Hepatocyte (in vitro differentiated cells): ENCODE results near the gene INPP5D.

Experiments used
- EZH2phosphoT487 ChIP-seq: fragments of 200-600 bp; sonication (generic); IDR thresholded peaks from one replicate; pipeline ENCODE4 v1.6.1; 2018; ENCODE audit warnings: antibody characterized with exemption, mild to moderate bottlenecking, low read depth, moderate library complexity; ENCODE audit not compliant: unreplicated experiment, severe bottlenecking
- TF ChIP-seq, protein P1 (sequence below): fragments of 200-600 bp; sonication (generic); IDR thresholded peaks from 2 replicates; pipeline ENCODE4 v1.5.1; 2016; ENCODE audit warnings: antibody characterized with exemption, mild to moderate bottlenecking; ENCODE audit not compliant: poor library complexity

DNA sequence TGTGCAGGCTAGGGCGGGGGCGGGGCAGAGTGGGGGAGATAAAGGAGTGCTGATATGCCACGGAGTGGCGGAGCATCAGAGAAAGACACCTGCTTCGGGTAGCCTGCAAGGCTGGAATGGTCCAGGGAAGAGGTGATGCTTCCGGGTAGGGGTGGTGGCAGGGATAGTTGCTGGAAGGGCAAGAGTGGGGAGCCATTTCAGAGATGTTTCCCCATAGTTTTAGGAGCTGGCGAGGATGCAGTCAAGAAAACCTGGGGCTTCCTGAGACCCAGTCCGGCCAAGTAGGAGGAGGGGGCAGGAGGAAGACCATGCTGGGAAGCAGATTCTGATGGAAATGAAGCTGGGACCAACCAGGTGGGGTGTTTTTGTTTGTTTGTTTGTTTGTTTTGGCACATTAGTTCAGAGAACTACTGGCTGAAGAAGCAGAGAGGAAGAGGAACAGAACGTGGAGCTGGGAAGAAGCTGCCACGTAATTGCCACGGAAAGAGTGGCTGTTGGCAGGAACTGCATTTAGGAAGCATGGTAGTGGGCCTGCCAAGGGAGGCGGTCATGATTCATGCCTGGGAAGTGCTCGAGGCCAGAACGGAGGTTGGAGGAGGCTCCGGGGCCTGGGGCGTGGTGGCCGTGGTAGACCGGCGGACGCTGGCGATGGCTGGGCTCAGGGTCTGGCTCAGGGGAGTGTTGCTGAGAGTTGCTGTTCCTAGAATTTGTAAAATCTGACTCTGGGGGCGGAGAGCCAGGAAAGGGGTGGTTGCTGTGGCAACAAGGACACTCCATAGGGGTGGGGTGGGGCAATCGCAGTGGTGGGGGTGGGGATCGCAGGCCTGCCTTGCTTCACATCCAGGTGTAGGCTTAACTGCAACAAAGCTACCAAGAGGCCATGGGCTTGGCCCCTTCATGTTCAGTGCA is 8.6 kb upstream of the INPP5D start:
- TF ChIP-seq, protein P1, sequence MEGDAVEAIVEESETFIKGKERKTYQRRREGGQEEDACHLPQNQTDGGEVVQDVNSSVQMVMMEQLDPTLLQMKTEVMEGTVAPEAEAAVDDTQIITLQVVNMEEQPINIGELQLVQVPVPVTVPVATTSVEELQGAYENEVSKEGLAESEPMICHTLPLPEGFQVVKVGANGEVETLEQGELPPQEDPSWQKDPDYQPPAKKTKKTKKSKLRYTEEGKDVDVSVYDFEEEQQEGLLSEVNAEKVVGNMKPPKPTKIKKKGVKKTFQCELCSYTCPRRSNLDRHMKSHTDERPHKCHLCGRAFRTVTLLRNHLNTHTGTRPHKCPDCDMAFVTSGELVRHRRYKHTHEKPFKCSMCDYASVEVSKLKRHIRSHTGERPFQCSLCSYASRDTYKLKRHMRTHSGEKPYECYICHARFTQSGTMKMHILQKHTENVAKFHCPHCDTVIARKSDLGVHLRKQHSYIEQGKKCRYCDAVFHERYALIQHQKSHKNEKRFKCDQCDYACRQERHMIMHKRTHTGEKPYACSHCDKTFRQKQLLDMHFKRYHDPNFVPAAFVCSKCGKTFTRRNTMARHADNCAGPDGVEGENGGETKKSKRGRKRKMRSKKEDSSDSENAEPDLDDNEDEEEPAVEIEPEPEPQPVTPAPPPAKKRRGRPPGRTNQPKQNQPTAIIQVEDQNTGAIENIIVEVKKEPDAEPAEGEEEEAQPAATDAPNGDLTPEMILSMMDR = no peak
- no peak for TF ChIP-seq EZH2phosphoT487
